HG03060 (cell line): ENCODE data around the gene CCER1.
A peak's percentile ranks its signal among the peaks of the same experiment; 100 is the strongest.

ENCODE experiments used
- ATAC-seq: cut with Tn5 transposase; IDR thresholded peaks from one replicate; pipeline ENCODE4 v1.9.1; 2021; ENCODE audit warnings: low read depth, moderate number of reproducible peaks; ENCODE audit not compliant: unreplicated experiment

The CCER1 gene

DNA sequence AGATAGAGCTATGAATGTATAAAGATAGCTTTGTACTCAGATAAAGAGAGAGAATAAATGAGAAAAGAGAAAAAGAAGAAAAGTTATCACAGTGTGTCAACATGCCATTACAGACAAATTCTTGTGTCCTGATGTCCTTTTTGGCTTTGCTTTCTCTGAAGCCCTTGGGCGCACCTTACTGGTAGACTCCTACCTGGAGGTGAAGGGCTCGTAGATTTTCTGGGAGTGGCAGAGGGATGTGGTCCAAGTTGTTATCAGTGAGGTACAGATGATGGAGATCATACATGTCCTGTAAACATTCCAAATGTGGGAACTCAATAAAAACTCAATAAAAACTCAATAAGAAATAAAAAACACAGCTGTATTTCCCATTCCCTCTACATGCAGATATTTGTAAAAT lies 14.9 kb upstream of the CCER1 start:
- ATAC-seq: no peak

DNA sequence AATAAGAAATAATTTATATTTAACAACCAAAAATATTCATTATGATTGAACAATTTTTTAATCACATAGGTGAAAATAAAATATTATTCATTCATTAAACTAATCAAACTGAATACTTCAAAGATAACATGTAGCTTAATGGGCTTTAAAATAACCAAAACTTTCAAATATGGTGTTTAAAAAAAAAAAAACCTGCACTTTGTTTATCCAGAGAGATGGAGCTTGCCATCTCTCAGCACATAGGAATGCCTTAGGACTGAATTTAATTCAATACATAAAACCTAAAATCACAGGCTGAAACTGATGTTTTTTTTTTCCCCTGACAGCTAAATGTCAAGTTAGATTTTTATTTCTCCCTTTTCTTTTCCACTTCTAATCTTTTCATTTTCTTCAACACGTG lies 14.4 kb upstream of the CCER1 start:
- no peak for ATAC-seq

DNA sequence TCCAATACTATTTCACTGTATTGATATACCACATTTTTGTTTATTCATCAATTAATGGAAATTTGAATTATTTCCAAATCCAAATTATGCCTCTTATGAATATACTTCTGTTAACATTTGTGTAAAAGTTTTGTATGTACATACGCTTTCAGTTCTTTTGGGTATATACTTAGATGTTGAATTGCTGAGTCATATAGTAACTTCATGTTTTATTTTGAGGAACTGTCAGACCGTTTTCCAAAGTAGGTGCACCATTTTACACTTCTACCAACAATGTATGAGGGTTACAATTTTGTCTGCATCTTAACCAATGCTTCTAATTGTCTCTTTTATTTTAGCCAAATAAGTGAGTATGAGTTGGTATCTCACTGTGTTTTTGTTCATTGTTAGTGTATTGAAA lies 10.2 kb upstream of the CCER1 start:
- no peak for ATAC-seq

DNA sequence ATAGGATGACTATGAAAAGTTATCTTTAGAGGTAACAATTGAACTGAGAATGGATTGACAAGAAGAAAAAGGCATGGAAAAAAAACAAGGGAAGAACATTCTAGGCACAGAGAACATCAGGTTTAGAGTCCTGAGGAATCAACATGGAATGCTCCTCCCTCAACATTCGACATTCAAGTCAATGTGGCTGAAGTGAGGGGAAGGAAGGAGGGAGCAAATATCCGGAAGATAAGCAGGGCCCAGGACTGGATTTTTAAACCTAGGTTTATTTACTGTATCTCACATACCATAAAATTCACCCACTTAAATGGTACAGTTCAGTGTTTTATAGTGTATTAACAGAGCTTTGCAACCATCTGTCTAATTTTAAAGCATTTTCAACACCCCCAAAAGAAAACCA lies 9.6 kb upstream of the CCER1 start:
- no peak for ATAC-seq

DNA sequence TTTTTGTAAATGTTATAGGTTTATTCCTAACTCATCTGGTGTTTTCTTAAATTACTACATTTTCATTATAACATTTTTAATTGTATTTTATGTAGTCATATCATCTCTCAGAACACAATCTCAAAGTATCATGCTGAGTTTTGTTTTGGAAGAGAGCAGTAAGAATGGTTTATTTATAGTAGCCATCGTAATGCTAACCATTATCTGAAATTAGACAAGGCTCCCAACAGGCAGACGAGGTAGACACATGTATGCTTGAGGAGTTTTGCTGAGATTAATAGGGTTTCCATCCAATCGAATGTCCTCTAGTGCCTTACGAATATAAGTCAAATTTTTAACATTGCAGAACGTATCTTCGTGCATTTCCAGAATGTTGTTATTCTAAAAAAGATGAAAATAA lies 9.0 kb upstream of the CCER1 start:
- ATAC-seq: no peak

DNA sequence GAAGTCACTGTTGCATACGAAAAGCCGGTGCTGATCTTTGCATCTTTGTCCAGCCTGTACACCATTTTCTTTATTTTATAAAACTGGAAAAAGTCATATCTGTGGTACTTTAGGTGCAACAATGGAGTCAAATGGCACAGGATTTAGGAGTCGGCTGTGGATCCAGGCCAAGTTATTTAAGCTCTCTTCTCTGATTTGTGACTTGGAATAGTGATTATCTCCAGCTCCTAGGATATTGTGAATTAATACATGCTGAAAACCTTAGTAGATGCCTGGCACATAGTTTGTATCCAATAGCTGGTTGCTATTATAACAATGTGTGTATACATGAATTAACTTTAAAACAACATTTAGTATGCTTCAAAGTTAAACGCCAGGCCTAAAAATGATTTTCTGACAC lies 6.2 kb upstream of the CCER1 start:
- ATAC-seq: no peak

DNA sequence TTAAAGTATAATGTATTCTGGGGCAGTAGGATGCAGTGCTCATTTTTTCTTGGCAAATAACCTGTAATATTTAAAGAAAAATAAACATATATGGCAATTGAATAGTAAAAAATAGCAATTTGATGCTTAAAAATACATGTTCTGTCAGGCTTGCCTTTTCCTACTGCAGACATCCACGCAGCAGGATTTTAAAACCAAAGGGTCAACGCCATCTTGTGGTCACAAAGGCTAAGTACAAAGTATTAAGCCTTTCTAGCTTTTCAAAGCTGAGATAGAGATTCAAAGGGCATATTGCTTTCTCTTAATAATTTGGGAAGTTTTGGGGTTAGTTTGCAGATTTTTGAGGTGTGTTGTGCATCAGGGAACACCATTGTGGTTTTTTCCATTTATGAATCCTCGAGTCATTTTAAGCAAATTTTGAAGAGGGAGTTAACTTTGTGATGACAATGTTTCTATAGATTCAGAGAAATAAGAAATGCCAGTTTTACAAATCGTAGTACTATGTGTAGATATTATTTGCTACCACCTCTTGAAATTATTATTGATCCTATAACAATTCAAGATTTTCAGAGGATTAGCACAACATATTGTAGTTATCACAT lies 4.7 kb upstream of the CCER1 start:
- ATAC-seq: peak; percentile 80

DNA sequence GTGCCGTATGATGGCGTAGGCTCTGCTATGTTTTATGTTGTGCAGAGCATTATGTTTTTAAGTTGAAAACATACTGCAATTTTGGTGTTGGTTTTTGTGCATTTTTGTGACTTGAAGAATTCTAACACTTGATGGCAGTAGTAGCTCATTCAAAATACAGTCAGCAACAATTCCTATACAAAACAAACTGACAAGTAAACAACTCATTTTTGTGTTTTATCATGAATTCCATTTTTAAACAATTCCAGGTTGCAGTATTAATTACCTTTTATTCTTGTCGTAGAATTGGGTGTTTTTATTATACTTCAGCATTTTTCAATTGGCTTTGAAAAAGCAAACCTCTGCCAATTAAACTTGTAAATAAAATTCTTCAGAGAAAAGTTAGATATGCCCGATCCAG lies 4.1 kb upstream of the CCER1 start:
- no peak for ATAC-seq

DNA sequence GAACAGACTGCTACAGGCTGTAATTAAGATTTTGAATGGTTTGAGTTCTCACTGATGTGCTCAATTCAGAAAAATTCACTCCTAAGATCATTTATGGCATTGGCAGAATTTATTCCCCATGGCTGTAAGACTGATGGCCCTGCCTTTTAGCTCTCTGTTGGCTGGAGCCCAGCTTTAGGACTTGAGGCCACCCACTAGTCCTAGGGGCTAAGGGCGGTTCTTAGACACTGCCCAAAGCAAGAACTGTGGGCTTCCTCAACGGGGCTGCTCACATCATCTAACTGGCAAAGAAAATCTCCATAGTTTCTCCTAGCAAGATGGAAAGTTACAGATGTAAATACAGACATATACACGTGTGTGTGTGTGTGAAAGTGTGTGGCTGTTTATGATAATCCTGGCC lies 3.4 kb upstream of the CCER1 start:
- no peak for ATAC-seq

DNA sequence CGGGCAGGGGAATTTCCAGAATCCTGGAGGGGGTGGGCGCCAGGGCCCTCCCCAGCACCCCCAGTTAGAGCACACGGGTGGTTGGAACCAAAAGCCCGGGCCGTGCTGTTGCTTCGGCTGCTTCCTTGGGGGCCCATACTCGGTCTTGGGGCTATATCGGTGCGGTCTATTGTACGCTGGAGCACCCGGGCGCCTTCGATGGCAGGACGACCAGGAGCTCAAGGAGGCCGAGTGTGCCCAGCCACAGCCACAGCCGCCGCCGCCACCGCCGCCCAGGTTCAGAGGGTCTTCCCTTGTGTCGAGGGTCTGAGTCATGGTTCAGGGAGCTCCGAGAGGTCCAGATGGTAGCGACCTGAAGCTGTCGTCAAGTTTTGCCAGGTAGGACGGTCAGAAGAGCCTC lies 548 bp downstream of the CCER1 start:
- ATAC-seq: no peak

DNA sequence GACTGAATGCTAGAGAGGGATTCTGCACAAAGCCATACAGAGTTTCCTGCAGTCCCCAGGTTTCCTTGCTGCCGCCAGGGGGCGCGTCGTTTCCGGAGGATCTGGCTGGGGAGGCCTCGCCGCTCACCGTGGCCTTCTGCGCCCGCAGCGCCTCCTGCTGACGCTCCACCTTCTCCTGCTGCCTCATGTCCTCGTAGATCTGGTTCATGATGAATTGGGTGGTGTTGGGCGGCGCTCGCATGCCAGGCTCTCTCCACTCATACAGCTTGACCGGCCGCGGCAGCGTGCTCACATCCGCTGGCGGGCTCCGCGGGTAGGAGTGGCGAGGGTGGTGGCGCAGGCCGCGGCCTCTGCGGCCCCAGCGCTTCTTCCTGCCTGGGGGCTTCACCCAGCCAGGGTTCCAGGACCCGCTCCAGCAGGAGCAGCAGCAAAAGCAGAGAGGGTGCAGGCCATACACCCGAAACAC lies 987 bp downstream of the CCER1 start:
- ATAC-seq: no peak

DNA sequence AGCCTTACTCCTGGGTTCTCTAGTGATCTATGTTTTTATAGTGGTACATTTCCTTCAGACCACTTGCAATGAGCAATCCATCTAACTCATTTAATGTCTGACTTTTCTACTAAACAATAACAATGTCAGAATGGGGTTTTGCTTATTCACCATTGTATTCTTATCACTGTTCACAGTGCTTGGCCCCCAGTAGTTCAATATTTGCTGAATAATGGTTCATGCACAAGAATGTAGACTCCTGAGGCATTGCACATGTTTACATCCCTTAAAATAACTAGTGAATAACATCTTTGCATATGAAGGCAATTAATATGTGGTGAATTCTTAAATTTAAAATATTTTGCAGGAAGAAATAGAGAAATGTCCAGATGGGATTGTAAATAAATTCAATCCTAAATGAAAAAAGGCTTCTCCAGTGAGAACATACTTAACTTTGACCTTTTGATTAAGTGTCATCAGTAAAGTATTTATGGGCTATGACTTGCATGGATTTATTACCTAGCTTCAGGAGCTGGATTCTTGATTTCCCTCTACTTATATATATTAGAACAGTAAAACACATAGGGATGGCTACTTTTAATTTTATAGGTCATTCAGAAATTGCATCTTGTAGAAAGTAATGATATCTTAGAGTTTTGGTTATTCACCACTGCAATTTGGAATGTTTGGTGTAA lies 3.4 kb downstream of the CCER1 start:
- no peak for ATAC-seq

DNA sequence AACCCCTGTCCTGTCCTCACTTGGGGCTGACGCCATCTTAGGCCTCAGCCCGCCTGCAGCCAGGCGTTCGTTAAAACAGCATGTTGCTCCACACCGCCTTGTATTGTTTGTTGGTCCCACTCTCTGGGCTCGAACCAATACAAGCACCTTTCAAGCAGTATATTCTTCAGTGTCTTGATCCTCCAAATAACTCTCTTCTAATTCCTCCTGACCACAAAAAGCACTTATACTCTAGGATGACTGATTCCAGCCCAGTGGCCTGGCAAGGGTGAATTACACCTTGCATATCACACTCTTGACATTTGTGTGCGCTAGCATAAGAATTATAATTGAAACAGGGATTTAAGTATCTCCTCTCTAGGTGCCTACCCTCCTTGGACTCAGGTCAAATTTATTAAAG lies 7.1 kb downstream of the CCER1 start:
- ATAC-seq: no peak

DNA sequence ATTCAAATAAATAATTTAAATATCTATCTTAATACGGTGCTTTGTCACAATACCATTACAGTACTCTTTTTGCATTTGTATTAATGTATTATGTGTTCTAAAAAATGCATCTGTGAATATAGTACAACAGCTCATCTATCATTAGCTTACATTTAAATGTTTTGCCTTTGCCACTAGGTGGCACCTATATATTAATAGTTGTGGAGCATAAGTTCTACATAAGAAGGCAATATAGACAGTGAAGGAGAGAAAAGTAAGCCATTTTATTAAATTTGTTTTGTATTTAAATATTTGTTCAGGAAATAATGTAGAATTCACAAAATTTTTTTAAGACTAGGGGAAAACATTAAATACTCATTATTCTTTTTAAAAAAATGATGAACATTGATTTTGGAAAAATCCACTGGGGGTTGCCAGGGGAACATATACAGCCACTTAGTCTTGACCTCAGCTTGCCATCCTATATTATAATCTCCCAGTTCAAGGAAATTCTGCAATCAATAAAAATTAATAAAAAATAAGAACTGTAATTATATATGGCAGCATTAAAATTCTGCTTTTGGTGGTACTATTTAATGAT lies 9.8 kb downstream of the CCER1 start:
- peak; percentile 82 for ATAC-seq

DNA sequence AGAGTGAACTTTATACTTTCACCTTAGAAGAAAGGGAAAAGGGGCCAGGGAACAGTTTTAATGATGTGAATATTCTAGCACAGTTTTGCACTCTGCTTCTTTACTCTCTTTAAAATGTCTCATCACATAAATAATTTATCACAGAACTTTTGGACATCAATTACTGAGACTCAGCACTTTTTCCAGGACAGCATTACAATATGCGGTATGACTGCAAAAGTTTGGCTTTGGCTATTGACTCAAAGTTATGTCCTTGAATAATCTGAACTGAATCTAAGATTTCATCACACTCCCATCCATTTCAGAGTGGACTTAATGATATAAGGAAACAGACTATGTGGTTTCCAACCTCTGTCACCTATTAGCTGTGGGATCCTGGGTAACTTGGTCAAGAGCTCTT lies 11.7 kb downstream of the CCER1 start:
- ATAC-seq: no peak

DNA sequence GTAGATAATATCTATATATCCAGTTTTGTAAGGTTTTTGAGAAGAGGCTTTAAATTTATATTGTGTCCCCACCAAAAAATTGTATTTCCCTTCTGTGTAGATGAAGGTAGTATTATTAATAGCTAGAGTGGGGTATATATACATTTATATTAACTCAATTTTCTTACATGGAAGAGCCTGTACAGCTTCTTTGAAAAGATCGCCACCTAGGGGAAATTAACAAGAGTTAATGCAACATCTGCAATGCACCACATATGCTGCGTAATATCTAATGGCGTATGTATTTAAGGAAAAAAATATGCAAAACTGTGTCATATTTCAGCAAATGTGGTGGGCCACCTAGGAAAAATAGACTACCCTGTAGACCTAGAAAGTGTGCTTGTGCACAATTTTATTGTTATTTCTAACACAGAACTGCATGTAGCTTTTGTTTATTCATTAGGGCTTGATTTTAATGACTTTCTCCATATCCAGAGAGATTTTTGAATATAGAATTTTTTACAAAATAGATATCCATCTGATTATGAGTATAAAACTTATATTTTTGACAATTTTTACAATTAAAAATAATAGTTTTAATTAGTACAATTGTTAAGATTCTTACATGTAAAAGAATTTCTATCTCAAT lies 14.0 kb downstream of the CCER1 start:
- ATAC-seq: peak; percentile 73

DNA sequence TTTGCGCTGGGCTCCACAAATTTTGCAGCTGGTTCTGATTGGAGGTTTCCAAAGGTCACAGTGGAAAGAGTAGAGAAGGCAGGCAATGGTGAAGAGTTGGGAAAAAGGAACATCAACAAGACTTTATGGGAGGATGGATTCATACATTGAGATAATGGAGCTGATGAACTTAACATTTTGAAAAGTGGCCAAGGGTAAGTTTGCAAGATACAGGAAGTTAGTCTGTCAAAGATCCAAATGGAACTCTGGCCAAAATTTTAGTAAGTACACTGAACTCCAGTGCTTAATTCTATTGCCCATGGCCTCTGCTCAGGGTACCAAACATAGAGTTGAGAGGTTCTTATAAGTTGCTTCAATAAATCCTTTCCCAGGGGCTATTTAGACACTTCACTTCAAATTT lies 15.6 kb downstream of the CCER1 start:
- no peak for ATAC-seq

DNA sequence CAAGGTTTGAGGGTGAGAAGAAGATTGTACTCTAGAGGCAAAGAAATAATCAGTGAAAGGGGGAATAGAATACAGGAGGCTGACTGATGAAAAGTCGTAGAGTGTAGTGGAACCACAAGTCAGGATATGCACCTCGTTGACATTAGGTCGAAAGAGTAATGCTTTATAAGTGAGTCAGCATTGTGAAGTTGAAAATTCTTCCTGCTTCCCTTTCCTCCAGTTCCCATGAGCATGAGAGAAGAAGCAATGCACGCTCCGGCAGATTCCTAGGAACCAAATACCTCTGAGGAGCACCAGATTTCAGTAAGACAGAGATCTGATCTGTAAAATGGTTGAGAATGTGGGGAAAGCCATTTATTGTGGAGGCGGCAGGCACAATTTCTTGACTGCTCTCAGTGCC lies 16.5 kb downstream of the CCER1 start:
- ATAC-seq: no peak

DNA sequence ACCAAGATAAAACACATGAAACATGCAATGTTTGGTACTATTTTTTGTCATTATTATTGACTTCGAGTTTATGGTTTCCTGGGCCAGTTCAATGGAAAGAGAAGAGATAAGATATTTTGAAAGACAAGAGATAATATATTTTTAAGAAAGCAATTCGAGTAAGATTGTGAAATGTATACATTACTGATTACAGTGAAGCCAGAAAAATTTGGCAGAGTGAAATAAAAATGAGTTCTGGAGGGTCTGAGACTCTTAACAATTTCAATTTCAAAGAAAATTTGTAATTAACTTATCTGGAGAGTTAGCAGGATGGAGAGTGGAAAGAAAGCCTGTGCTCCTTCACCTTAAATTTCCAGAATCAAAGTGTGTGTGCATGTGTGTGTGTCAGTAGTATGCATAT lies 17.3 kb downstream of the CCER1 start:
- ATAC-seq: no peak

DNA sequence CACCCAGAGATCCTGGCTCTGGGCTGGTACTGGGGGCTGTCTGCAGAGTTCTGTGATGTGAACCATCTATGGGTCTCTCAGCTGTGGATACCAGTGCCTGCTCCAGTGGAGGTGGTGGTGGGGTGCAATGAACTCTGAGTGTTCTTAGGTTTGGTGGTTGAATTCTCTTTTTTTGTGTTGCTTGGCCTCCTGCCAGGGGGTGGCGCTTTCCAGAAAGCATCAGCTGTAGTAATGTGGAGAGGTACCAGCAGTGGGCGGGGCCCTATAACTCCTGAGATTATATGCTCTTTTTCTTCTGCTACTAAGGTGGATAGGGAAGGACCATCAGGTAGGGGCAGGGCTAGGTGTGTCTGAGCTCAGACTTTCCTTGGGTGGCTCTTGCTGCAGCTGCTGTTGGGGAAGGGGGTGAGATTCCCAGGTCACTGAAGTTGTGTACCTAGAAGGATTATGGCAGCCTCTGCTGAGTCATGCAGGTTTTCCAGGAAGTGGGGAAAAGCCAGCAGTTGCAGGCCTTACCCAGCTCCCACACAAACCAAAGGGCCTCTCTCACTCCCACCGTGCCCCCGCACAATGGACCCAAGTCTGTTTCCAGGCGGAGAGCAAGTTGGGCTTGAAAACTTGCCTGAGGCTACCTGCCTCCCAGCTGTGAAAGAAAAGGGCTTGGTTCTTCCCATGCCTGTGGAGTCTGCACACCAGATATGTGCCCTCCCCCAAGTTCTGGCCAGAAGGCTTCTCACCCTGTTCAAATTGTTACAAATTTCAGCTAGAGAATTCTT lies 18.6 kb downstream of the CCER1 start:
- no peak for ATAC-seq

DNA sequence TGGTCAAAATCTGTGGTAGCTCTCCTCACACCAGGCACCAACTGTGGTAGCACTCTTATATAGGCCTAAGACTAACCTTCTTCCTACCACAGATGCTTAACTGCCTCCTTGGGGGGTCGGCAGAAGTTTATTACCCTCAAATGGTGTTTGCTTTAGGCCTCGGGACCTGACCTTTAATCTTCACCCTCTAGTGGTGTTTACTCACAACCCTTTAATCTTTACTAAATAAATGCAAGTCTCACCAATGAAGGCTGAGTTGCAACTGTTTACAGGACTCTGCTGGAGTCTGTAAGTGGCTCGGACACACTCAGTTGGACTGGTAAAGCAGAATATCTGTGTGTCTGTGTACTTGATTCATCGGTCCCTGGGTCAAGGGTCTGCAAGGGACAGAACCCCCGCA lies 29.4 kb downstream of the CCER1 start:
- ATAC-seq: no peak
